ENCODE data around the gene DAPL1.

GRCh38 chr2:158776231-158776630, 18.9 kb upstream of the DAPL1 start:
- TF ChIP-seq FOSL2 (IDR thresholded peaks at IDR 0.05; ENCODE audit: borderline replicate concordance, low read depth) (no peak), MAX (IDR thresholded peaks at IDR 0.05; ENCODE audit: low read depth) (no peak), CTCF (IDR thresholded peaks at IDR 0.05) (no peak), JUND (IDR thresholded peaks at IDR 0.05) (no peak), NFIC (IDR thresholded peaks at IDR 0.05; ENCODE audit: borderline replicate concordance) (no peak), CHD2 (IDR thresholded peaks at IDR 0.05; ENCODE audit: low read length, partially characterized antibody) (no peak), SMC3 (IDR thresholded peaks at IDR 0.05; ENCODE audit: low read depth, low read length) (no peak), REST (IDR thresholded peaks at IDR 0.05; ENCODE audit: low read depth, low read length) (no peak), FOXM1 (IDR thresholded peaks at IDR 0.05; ENCODE audit: low read depth) (no peak), USF2 (IDR thresholded peaks at IDR 0.05; ENCODE audit: borderline replicate concordance, low read depth, low read length) (no peak), POLR2AphosphoS5 (IDR thresholded peaks at IDR 0.05; ENCODE audit: low read depth, low read length) (no peak), RFX5 (IDR thresholded peaks at IDR 0.05; ENCODE audit: low read length) (no peak), TAF1 (IDR thresholded peaks at IDR 0.05; ENCODE audit: borderline replicate concordance, low read depth, low read length) (no peak)
